ENCODE results near the gene MMRN2.
"Not testable (repeated sequence)": the region's sequence is repeated elsewhere in the genome, so short reads cannot be mapped to it uniquely, and the experiment has no call there.

The MMRN2 gene

DNA sequence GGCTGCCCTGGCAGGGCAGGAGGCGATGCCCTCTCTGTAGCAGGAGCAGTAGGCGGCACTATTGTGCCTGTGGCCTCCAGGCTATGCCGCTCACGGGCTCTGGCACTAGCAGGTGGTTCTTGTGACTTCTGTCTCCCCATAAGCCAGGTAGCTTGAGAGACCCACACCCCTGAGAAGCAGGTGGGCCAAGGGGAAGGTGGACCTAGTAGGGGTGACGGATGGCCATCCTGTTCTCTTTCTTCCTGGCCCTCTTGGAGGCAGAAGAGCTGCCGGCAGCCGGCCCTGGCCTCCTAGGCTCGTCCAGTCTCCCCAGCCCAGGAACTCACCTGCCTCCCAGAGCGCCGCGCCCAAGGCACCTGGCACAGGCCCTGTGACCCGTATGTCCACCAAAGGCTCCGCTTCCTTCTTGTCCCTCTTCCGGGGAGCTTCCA, 15.4 kb downstream of the MMRN2 start:
- DNase-seq (ENCODE audit: low spot score): no peak

DNA sequence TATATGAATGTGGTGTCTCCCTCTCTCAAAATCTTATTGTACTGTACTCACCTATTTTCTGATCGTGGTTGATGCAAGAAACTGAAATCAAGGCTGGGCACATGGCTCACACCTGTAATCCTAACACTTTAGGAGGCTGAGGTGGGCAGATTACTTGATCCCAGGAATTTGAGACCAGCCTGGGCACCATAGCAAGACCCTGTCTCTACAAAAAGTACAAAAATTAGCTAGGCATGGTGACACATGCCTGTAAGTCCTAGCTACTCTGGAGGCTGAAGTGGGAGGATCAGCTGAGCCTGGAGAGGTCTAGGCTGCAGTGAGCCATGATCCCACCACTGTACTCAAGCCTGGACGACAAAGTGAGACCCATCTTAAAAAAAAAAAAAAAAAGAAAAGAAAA, 16.0 kb downstream of the MMRN2 start:
- DNase-seq (ENCODE audit: low spot score): no peak

GRCh38 chr10:86940677-86941076, 16.7 kb downstream of the MMRN2 start:
- no peak for DNase-seq (ENCODE audit: low spot score)

GRCh38 chr10:86940076-86940475, 17.3 kb downstream of the MMRN2 start:
- DNase-seq (ENCODE audit: low spot score): not testable (repeated sequence)

- DNase-seq (ENCODE audit: low spot score): no peak
Measured at GRCh38 chr10:86938260-86938659, 19.2 kb downstream of the MMRN2 start.

DNA sequence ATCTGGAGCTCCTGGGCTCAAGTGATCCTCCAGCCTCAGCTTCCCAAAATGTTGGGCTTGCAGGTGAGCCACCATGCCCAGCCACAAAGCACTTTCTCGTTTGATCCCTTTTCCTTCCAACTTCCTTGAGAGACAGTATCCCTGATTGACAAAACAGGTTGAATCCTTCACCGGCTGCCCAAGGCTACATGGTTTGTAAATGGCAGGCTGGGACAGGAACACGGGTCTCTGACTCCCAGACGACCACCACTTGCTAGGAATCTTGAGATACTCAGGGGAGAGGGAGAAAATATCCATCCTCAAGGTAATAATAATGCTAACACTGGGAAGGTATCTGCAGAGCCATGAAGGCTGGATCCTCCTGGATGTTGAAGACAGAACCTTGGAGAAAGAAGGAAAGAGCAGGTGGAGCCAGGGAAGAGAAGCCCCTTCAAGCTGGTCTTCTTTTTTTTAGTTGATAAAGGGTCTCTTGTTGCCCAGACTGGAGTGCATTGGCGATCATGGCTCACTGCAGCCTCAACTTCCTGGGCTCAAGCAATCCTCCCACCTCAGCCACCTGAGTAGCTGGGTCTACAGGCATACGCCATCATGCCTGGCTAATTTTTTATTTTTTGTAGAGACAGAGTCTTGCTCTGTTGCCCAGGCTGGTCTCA, 19.8 kb downstream of the MMRN2 start:
- no peak for DNase-seq (ENCODE audit: low spot score)

DNA sequence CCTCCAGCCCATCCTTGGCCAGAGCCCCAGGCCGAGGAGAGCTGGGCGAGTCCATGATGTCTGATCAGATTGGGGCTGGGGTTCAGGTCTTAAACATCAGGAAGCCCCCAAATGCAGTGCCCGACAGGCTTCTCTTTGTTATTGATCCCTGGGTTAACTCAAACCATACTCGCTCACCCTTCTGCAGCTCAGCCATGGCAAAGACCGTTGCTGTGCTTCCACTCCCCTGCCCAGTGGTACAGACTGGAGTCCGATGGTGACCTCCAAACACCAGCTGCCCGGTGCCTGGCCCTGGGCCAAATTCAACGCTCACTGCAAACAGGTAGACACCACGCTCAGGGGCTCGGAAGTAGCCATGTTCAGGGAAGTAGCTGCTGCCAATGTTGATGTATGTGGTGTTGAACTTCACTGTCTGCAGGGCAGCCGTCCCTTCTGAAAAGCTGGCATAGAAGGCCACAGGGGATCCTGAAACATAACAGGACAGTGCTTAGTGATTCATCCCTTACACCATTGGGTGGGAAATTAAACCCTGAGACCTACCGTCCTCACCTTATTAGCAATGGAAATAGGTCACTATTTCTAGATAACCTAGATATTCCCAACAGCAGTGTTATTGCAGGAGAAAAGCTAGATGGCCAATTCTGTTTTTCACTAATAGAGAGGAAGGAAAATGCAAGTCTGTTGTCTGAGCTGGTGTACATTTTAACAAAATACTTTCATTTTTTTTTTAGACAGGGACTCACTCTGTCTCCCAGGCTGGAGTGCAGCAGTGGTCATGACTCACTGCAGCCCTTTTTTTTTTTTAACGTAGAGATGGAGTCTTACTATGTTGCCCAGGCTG, 20.5 kb downstream of the MMRN2 start:
- no peak for DNase-seq (ENCODE audit: low spot score)

GRCh38 chr10:86934162-86934711, 23.2 kb downstream of the MMRN2 start:
- DNase-seq (ENCODE audit: low spot score): not testable (repeated sequence)

- no peak for DNase-seq (ENCODE audit: low spot score)
Measured at GRCh38 chr10:86932674-86933073, 24.7 kb downstream of the MMRN2 start.

DNA sequence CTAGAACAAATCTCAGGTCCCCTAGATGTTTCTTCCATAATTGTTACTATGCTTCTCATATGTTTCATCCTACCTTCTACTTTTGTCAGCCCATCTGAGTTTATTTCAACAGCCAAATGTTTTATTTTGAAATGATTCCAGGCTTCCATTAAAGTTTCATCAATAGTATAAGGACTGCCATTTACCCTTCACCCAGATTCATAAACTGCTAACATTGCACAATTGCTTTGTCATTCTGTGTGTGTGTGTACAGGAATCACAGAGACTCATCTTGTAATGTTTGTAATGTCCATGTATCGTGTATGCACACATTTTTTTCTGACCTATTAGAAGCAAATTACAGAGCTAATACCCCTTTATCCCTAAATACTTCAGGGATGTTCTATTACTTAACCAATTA, 25.5 kb downstream of the MMRN2 start:
- DNase-seq (ENCODE audit: low spot score): no peak

DNA sequence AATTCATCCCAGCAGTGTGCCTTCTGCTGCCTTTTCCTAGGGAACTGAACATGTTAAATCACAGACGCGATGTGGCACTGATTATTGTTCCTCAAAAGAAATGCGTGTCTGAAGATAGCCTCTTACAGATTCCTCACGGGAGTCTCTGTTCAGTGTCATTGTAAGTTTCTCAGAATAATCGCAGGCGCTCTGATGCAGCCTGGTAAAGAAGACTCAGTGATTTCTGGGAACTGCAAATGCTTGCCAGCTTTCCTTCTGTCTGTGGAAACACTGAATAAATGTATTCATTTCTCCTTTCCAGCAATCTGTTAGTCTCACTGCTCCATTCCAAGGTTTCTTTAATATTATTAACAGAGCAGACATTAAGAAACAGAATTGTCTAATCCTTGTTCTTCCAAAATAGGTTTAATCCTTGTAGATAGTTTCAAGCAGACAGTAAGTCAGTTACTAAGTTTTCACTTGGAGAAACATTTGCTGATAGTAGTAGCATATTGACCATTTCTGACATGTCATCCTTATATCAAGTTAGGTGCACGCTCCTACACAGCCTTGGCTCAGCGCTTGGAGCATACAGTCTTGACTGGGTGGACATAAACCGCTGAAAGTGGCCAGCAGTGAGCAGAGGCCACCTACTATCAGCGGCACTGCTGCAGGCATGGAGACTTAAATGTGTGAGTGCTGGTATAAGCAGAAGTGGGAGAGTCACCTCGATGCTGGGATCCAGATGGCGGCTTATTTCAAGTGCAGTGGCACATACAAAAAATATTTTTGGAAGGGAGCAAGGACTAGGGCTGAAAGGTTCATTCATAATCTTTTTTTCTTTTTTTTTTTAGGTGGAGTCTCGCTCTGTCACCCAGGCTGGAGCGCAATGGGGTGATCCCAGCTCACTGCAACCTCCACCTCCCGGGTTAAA, 27.7 kb downstream of the MMRN2 start:
- DNase-seq (ENCODE audit: low spot score): no peak

DNA sequence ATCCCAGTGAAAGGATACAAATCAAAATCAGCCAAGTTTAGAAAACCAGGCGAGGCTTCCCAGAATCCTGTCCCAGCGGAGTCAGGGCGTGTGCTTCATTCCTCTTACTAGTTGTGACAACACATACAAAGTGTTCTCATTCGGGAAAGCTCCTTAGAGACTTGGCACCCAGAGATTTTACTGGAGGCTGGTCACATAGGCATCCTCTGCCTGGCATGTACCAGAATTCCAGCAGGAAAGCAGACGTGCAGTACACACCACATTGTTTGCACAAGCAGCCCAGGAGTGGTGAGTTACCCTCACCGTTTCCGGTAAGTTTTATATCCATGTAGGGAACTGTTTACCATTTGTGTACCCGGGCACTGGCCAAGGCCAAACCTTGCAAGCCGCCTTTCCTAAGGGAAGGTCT, 34.9 kb downstream of the MMRN2 start:
- no peak for DNase-seq (ENCODE audit: low spot score)

GRCh38 chr10:86918022-86918471, 39.4 kb downstream of the MMRN2 start:
- no peak for DNase-seq (ENCODE audit: low spot score)

DNA sequence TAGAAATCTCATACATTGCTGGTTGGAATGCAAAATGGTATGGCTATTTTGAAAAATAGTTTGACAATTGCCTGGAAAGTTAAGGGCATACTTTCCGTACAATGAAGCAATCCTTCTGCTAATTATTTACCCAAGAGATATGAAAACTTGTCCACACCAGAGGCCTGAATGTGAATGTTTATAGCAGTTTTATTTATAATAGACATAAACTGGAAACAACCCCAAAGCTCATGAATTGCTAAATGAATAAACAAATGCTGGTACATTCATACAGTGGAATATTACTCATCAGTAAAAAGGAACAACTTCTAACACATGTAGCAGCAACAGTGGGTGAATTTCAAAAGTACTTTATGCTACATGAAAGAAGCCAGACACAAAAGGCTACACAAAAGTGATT, 42.7 kb downstream of the MMRN2 start:
- no peak for DNase-seq (ENCODE audit: low spot score)

- no peak for DNase-seq (ENCODE audit: low spot score)
Measured at GRCh38 chr10:86905429-86905828, 52.0 kb downstream of the MMRN2 start.

- no peak for DNase-seq (ENCODE audit: low spot score)
Measured at GRCh38 chr10:86904600-86904999, 52.8 kb downstream of the MMRN2 start.

DNA sequence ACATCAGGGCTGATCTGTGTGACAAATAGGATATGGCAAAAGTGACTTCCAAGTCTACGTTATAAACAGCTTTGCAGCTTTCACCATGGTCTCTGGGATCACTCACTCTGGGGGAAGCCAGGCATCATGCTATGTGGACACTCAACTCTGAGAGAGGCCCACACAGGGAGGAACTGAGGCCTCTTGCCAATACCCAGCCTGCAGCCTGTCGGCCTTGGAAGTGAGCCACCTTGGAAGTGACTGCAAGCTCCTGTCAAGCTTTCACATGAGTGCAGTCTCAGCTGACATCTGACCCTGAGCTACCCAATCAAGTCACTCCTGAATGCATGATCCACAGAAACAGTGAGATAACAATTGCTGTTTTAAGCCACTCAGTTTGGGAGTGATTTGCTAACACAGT, 56.5 kb downstream of the MMRN2 start:
- no peak for DNase-seq (ENCODE audit: low spot score)

GRCh38 chr10:86899670-86900276, 57.6 kb downstream of the MMRN2 start:
- DNase-seq (ENCODE audit: low spot score): peak; percentile 67

DNA sequence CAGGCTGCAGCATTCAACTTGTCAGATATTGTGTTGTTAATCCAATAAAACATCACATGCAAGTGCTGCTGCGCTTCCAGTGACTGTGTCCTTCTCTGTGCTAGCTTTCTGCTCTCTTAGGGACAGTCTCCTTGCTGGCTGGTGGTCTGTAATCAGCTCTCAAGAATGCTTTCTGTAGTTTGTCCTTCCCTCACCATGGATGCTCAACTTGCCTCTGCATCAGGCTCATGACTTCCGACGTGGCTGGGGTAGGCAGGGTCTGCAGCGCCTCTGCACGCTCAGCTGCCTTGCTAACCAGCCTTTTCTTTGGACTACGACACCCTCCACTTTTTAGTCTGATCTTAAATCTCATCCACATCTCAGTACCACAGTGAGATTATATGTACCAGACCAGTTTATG, 58.3 kb downstream of the MMRN2 start:
- DNase-seq (ENCODE audit: low spot score): peak; percentile 29

GRCh38 chr10:86898511-86898910, 58.9 kb downstream of the MMRN2 start:
- no peak for DNase-seq (ENCODE audit: low spot score)

DNA sequence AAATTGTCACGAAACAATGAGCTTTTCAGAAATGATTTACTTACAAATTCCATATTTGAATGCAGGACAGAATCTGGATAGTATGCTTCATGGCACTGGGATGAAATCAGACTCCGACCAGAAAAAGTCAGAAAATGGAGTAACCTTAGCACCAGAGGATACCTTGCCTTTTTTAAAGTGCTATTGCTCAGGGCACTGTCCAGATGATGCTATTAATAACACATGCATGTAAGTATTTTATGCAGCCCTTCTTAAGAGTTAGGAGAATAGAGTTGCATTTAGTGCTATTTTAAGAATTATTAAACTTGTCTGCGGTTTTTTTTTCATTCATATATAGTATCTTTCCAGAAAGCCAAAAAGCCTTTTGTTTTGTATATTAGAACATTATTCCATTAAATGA, 67.4 kb downstream of the MMRN2 start:
- DNase-seq (ENCODE audit: low spot score): no peak

Measured in SK-N-DZ (cell line).